ENCODE measurements around the gene ASIC5.

The ASIC5 gene

GRCh38 chr4:155879767-155880166, 13.7 kb upstream of the ASIC5 start:
- no peak for DNase-seq

GRCh38 chr4:155878611-155879010, 12.5 kb upstream of the ASIC5 start:
- DNase-seq: no peak

- no peak for DNase-seq
These were observed 11.9 kb upstream of the ASIC5 start for GRCh38 chr4:155877971-155878370.

- DNase-seq: no peak
These were observed 9.8 kb upstream of the ASIC5 start for GRCh38 chr4:155875878-155876277.

GRCh38 chr4:155855897-155856296, 10.2 kb downstream of the ASIC5 start:
- DNase-seq: no peak

- DNase-seq: no peak
These were observed 11.4 kb downstream of the ASIC5 start for GRCh38 chr4:155854582-155855226.

- no peak for DNase-seq
These were observed 12.9 kb downstream of the ASIC5 start for GRCh38 chr4:155853189-155853588.

- no peak for DNase-seq
These were observed 17.0 kb downstream of the ASIC5 start for GRCh38 chr4:155849042-155849441.

GRCh38 chr4:155846929-155847328, 19.1 kb downstream of the ASIC5 start:
- DNase-seq: no peak

- DNase-seq: no peak
These were observed 24.0 kb downstream of the ASIC5 start for GRCh38 chr4:155842080-155842479.

- DNase-seq: no peak
These were observed 28.8 kb downstream of the ASIC5 start for GRCh38 chr4:155837203-155837796.

- no peak for DNase-seq
These were observed 33.4 kb downstream of the ASIC5 start for GRCh38 chr4:155832664-155833063.

- DNase-seq: no peak
These were observed 37.4 kb downstream of the ASIC5 start for GRCh38 chr4:155828628-155829027.

- no peak for DNase-seq
These were observed 43.5 kb downstream of the ASIC5 start for GRCh38 chr4:155822572-155822971.

GRCh38 chr4:155820887-155821518, 45.1 kb downstream of the ASIC5 start:
- no peak for DNase-seq

- no peak for DNase-seq
These were observed 47.0 kb downstream of the ASIC5 start for GRCh38 chr4:155819066-155819465.

- no peak for DNase-seq
These were observed 47.4 kb downstream of the ASIC5 start for GRCh38 chr4:155818639-155819038.

GRCh38 chr4:155811083-155811482, 55.0 kb downstream of the ASIC5 start:
- DNase-seq: no peak

GRCh38 chr4:155809835-155810234, 56.2 kb downstream of the ASIC5 start:
- DNase-seq: peak; percentile 55

GRCh38 chr4:155807021-155807420, 59.1 kb downstream of the ASIC5 start:
- DNase-seq: no peak

GRCh38 chr4:155805016-155805415, 61.1 kb downstream of the ASIC5 start:
- DNase-seq: no peak

- DNase-seq: no peak
These were observed 63.7 kb downstream of the ASIC5 start for GRCh38 chr4:155802190-155802959.

- no peak for DNase-seq
These were observed 65.3 kb downstream of the ASIC5 start for GRCh38 chr4:155800685-155801343.

Data from NCI-H1417 treated with DMSO at 0.1 percent for 48 hours (cell line).